ENCODE results near the gene PPP6R2.
"Not testable (repeated sequence)": the region's sequence is repeated elsewhere in the genome, so short reads cannot be mapped to it uniquely, and the experiment has no call there.

PPP6R2 gene

GRCh38 chr22:50318698-50319411, 24.3 kb upstream of the PPP6R2 start:
- TF ChIP-seq, protein P1, sequence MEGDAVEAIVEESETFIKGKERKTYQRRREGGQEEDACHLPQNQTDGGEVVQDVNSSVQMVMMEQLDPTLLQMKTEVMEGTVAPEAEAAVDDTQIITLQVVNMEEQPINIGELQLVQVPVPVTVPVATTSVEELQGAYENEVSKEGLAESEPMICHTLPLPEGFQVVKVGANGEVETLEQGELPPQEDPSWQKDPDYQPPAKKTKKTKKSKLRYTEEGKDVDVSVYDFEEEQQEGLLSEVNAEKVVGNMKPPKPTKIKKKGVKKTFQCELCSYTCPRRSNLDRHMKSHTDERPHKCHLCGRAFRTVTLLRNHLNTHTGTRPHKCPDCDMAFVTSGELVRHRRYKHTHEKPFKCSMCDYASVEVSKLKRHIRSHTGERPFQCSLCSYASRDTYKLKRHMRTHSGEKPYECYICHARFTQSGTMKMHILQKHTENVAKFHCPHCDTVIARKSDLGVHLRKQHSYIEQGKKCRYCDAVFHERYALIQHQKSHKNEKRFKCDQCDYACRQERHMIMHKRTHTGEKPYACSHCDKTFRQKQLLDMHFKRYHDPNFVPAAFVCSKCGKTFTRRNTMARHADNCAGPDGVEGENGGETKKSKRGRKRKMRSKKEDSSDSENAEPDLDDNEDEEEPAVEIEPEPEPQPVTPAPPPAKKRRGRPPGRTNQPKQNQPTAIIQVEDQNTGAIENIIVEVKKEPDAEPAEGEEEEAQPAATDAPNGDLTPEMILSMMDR (IDR thresholded peaks at IDR 0.05; ENCODE audit: insufficient read depth, missing control alignments), result no peak
- DNase-seq (ENCODE audit: insufficient read length, low spot score) (no peak), FAIRE-seq (no peak)

DNA sequence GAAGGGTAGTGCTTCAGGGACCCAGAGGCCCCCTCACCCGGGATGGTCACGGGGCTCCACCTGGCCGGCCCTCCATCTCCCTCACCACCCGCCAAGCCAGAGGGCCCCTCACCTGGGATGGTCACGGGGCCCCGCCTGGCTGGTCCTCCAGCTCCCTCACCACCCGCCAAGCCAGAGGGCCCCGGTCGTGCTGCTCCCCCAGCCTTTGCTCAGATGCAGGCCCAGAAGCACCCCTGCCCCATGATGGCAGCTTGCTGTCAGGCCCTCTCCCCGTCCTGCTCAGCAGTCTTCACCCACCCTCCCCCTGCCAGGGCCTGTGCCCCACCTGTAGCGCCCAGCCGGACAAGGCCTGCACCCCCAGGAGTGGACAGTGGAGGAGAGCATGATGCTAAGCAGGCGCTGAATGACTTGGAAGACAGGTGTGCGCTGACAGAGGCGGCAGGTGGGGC, 23.6 kb upstream of the PPP6R2 start:
- TF ChIP-seq, protein P1 (IDR thresholded peaks at IDR 0.05; ENCODE audit: insufficient read depth, missing control alignments), result no peak
- no peak for FAIRE-seq
- no peak for DNase-seq (ENCODE audit: insufficient read length, low spot score)

- FAIRE-seq (no peak), DNase-seq (ENCODE audit: insufficient read length, low spot score) (no peak)
- TF ChIP-seq, protein P1 (IDR thresholded peaks at IDR 0.05; ENCODE audit: insufficient read depth, missing control alignments), result no peak
These were observed 23.0 kb upstream of the PPP6R2 start for GRCh38 chr22:50320116-50320515.

- TF ChIP-seq, protein P1 (IDR thresholded peaks at IDR 0.05; ENCODE audit: insufficient read depth, missing control alignments), result no peak
- DNase-seq (ENCODE audit: insufficient read length, low spot score), result no peak
- no peak for FAIRE-seq
These were observed 22.3 kb upstream of the PPP6R2 start for GRCh38 chr22:50320671-50321325.

GRCh38 chr22:50322382-50323104, 20.6 kb upstream of the PPP6R2 start:
- FAIRE-seq; DNase-seq (ENCODE audit: insufficient read length, low spot score): not testable (repeated sequence)

DNA sequence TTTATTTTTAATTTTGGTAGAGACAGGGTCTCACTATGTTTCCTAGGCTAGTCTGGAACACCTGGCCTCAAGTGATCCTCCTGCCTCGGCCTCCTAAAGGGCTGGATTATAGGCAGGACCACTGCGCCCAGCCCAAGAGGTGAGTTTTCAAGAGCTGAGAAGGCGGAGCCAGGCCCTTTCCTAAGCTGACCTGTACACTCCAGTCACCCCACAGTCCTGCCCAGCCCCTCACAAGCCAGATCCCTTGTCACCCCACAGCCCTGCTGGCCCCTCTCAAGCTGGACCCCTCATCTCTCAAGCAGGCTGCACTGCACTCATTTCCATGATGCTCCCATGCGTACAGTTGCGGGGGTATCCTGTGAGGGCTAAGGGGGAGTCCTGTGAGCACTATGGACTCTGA, 19.2 kb upstream of the PPP6R2 start:
- FAIRE-seq (no peak), DNase-seq (ENCODE audit: insufficient read length, low spot score) (no peak)
- TF ChIP-seq, protein P1 (IDR thresholded peaks at IDR 0.05; ENCODE audit: insufficient read depth, missing control alignments), result no peak

GRCh38 chr22:50325444-50326224, 17.5 kb upstream of the PPP6R2 start:
- DNase-seq (ENCODE audit: insufficient read length, low spot score), result no peak
- FAIRE-seq, result no peak
- TF ChIP-seq, protein P1 (IDR thresholded peaks at IDR 0.05; ENCODE audit: insufficient read depth, missing control alignments), result no peak

Measured in D721Med (cell line).